GM11168 (cell line): ENCODE measurements around the gene CDH23.

Source experiments
- in situ Hi-C: fragments of 300-500 bp; cut with MboI; formaldehyde crosslinking; loops from one replicate; pipeline ENCODE4 v1.12.0; 2022; ENCODE audit warnings: low sequenced_read_pairs; ENCODE audit not compliant: unreplicated experiment

The CDH23 gene

GRCh38 chr10:71625445-71626175 is 228.9 kb downstream of the CDH23 start:
- in situ Hi-C loops = no loop called here

GRCh38 chr10:71627230-71627939 is 230.7 kb downstream of the CDH23 start:
- in situ Hi-C loops = no loop called here

- in situ Hi-C loops = no loop called here
Observed at GRCh38 chr10:71627956-71628355, 231.2 kb downstream of the CDH23 start.

DNA sequence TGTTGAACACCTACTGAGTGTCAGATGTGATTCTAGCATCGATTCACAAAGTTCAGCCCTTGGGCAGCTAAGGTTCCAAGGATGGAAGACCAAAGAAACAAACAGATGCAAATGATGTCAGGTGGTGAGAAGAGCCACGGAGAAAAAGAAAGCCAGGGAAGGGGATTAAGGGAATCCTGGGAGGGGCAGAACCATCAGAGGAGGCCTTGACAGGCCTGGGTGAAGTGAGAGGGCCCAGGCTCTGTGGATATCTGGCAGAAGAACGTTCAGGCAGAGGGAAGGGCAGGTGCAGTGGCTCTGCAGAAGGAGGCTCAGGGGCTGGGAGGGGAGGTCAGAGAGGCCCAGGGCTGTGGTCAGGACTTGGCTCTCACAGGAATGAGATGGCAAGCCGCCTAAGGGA is 232.4 kb downstream of the CDH23 start:
- in situ Hi-C loops = no loop called here

DNA sequence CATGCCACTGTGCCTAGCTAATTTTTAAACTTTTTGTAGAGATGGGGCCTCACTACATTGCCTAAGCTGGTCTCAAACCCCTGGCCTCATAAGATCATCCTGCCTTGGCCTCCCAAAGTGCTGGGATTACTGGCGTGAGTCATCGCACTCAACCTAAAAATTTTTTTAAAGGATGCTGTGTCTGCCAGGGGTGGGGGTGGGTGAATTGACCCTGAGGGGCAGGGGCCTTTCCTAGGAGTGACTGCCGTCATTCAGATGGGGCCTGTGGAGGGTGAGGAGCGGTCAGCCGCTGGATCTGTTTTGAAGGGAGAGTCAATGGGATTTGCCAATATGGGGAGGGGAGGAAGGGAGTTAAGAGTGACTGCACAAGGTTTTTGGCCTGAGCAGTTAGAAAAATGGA is 233.4 kb downstream of the CDH23 start:
- in situ Hi-C loops = no loop called here

DNA sequence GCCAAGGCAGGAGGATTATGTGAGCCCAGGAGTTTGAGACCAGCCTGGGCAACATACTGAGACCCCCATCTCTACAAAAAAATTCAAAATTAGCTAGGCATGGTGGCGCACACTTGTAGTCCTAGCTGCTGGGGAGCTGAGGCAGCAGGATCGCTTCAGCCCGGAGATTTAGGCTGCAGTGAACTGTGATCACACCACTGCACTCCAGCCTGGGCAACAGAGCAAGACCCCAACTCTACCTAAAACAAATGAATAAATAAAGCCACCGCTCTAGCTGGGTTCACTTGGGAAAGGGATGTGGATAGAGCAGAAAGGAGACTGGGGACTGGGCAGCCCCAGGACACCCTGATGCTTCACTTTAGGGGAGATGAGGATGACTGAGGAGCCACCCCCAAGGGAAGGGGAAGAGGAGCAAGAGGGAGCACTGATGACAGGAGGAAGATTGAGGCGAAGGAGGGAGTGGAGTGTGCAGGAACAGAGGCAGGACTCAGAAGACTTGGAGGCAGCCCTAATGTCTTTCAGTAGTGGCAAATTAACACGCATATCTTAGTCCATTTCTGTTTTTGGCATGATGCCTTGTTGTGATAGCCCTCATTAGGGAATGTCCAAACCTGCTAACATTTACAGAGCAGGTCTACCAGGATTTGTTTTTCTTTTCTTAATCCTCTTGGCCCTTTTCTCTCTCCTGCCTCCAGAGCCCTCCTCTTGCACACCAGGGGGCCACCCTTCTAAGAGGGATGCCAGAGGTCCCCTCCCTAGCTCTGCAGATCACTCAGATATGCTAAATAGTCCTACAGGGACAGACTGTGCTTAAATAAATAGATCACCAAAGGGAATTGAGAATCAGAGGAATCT is 234.5 kb downstream of the CDH23 start:
- in situ Hi-C loops = no loop called here

DNA sequence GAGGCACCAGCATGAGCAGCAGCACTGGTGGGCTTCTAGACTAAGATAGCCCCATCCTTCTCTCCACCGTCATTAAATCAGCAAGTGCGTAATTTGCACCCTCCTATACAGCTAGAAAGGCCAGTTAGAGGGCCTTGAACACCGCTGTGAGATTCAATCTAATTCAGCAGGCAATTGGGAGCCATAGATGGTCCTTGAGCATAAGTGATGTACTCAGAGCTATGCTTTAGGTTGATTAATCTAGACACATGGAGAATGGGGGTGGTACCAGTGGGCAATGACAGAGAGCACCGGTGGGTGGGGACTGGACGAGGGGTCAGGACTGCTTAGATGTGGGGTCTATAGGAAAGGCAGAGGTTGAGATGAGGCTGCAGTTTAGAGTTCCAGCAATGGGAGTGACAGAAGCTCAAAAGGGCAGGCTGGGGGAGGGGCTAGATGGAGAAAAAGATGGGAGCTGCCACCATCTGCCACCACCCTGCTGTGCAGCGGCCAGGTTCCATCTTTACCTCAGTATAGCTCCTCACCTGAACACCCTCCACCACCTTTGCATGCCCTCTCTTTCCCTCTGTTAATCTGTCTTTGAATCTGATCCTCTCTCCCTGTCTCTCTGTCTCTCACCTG is 235.6 kb downstream of the CDH23 start:
- in situ Hi-C loops = no loop called here

GRCh38 chr10:71632896-71633600 is 236.3 kb downstream of the CDH23 start:
- in situ Hi-C loops = no loop called here

GRCh38 chr10:71633920-71634319 is 237.2 kb downstream of the CDH23 start:
- in situ Hi-C loops = no loop called here

DNA sequence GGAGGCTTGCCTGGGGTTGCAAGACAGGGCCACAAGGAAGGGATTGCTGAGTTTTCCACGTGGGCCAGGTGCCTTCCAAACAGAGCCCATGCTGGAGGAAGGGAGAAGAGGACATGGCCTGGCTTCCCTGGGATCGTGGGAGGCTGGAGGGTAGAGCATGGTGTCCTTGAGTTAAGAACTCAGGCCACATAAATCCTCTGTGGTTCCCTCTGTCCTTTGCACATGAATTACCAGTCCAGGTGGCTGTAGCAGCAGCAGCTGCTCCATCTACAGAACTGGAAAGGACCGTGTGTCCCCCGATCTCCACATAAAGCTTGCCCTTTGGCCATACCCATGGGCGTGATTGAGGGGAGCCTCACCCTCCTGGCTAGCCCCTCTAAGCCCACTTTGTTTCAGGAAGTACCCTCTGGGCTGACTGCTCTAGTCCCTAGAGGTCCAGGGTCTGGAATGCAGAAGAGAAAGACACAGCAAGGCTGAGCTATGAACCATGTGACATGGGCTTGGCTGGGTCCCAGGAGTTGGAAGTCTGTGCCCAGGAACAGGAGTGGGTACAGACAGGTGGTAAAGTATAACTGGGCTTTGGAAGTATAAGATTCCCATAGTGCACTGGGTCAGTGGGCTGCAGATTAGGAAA is 237.9 kb downstream of the CDH23 start:
- in situ Hi-C loops = no loop called here

- in situ Hi-C loops = no loop called here
Observed at GRCh38 chr10:71635251-71635866, 238.6 kb downstream of the CDH23 start.

DNA sequence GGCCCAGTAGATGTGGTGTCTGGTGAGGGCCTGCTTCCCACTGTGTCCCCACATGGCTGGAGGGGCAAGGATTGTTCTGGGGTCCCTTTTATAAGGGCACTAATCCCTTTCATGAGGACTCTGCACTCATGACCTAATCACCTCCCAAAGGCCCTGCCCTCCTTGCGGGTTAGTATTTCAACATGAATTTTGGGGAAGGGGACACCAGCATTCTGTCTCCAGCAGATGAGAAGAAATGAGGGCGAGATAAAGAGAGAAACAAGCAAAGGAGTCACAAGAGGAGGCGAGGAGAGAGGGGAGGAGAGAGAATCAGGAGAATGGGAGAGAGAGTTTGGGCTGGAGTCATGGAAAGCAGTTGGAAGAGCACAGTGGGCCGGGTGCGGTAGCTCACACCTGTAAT is 239.1 kb downstream of the CDH23 start:
- in situ Hi-C loops = no loop called here

- in situ Hi-C loops = no loop called here
Observed at GRCh38 chr10:71636588-71636987, 239.9 kb downstream of the CDH23 start.

- in situ Hi-C loops = no loop called here
Observed at GRCh38 chr10:71637305-71637704, 240.6 kb downstream of the CDH23 start.

DNA sequence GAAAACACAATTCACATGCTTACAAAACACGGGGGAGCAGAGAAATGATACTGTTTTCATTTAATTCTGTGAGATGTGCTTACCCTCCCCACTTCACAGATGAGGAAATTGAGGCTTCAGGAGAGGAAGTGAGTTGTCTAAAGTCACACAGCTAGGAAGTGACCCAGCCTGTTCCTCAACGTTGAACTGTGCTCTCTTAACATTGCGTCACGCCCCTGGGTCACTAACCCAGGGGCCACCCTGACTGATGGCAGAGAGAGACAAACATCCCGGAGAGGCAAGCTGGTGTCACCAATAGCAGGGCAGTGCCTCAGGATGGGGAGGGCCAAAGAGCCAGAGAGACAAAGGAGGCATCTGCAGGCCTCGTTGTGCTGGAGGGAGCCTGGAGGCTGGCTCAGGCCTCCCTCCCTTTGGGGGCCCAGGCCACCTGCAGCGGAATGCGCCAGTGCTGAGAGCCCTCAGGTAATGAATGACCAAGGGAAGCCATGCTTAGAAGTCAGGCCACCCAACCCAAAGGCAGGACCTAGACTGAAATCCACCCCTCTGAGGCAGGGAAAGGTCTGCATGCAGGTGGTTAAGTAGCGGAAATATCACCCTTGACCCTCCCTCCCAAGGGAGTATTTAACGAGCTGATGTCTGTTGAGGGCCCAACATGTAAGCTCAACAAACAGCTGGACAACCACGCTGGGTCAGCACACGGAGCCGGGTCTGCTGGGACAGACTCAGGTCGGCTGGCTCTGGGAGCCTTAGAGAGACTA is 241.5 kb downstream of the CDH23 start:
- in situ Hi-C loops = no loop called here

DNA sequence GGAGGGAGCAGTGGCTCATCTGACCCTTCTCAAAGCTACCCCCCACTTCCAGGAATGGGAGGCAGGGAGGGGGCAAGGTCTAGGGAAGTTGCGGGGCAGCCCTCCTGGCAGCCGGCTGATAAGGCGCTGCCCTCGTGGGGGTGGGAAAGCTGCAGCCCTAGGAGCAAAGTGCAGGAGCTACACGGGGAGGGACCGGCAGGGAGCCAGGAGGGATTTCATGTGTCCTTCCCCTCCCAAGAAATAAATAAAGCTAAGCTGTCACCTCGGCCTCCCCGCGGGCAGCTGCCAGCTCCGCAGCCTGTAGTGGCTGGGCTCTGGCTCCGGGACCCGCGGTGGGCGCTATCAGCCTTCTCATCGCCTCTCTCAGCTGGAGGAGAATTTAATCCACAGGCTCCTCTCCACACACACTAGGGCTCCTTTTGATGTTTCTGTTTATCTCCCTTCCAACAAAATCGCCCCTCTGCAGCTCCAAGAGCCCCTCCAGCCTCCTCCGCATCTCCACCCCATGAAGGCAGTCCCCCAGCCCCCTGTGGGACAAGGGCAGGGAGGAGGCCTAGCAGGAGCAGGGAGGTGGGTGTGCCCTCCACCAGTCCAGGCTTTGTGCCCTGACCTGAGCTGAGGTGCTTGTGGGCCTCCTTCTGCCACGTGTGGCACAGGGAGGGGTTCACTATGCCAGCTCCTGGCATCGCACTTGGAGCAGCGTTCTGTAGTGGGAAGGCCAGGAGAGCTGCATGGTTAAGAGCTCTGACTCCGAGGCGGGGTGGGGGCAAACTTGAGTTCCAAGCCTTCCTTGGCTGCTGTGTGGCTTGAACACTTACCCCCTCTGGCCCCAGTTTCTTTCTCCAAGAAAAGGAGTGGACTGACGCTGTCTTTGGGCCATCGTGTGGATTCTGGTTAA is 242.4 kb downstream of the CDH23 start:
- in situ Hi-C loops = no loop called here

DNA sequence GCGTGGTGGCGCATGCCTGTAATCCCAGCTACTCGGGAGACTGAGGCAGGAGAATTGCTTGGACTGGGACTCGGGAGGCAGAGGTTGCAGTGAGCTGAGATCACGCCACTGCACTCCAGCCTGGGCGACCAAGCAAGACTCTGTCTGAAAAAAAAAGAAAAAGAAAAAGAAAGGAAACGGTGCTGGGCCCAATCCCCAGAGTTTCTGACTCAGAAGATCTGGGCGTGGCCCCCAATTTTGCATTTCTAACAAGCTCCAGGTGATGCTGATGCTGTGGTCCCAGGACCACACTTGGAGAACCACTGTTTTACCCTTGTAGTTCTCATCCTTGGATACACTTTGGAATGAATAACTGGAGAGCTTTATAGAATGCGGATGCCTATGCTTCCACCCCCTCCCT is 243.9 kb downstream of the CDH23 start:
- in situ Hi-C loops = no loop called here
